Measurements from ENCODE around the gene LSM14A. TPM values are rescaled to one million over a fixed set of nuclear protein-coding genes. Genes with fewer than 3 reads are reported as not detected.
"Not testable (repeated sequence)": the region's sequence is repeated elsewhere in the genome, so short reads cannot be mapped to it uniquely, and the experiment has no call there.

The LSM14A gene
- total RNA-seq, 1 donor from 2014 or later: 107 TPM

GRCh38 chr19:34131100-34131499 lies 41.2 kb upstream of the LSM14A start:
- Histone ChIP-seq H3K4me1 (peaks cover 0 to 4% of the 10 kb centered on the region in 2 donors), H3K4me3 (no peak overlapping the region), H3K27me3 (no peaks in the 10 kb centered on the region), H3K9me3 (no peaks in the 10 kb centered on the region), H3K27ac (no peak overlapping the region), H3K36me3 (no peaks in the 10 kb centered on the region)
- no peak for DNase-seq (ENCODE audit: low spot score in 2 of 2)
- intact Hi-C loops (cut with DNase I): no loop called here
- TF ChIP-seq CTCF (IDR thresholded peaks at IDR 0.05): no peak

GRCh38 chr19:34132145-34132544 lies 40.2 kb upstream of the LSM14A start:
- H3K9me3 ChIP-seq; H3K4me1 ChIP-seq; intact Hi-C loops (cut with DNase I); DNase-seq (ENCODE audit: low spot score in 2 of 2); H3K27me3 ChIP-seq; H3K27ac ChIP-seq; H3K4me3 ChIP-seq; H3K36me3 ChIP-seq: not testable (repeated sequence)

GRCh38 chr19:34132706-34133105 lies 39.6 kb upstream of the LSM14A start:
- H3K27me3 ChIP-seq; H3K4me1 ChIP-seq; H3K9me3 ChIP-seq; intact Hi-C loops (cut with DNase I); DNase-seq (ENCODE audit: low spot score in 2 of 2); H3K36me3 ChIP-seq; H3K27ac ChIP-seq; H3K4me3 ChIP-seq: not testable (repeated sequence)

- peak overlapping the region; percentile 88 to 95 for H3K27ac ChIP-seq
- intact Hi-C loops (cut with DNase I): loop anchor here (2.0 kb wide), 1 partner anchor 38 kb away; the partner anchor contains the start of gene LSM14A
- TF ChIP-seq CTCF (IDR thresholded peaks at IDR 0.05): no peak
Measured at GRCh38 chr19:34134190-34135053, 37.9 kb upstream of the LSM14A start.

GRCh38 chr19:34135054-34135800 lies 37.1 kb upstream of the LSM14A start:
- H3K27me3 ChIP-seq: no peaks in the 10 kb centered on the region
- H3K27ac ChIP-seq: peak overlapping the region; percentile 88 to 95
- peak overlapping the region; percentile 64 to 77 for H3K4me3 ChIP-seq

More at GRCh38 chr19:34134190-34135053, 37.9 kb upstream of the LSM14A start:
- Histone ChIP-seq H3K27me3 (no peaks in the 10 kb centered on the region), H3K9me3 (no peaks in the 10 kb centered on the region), H3K4me3 (peak overlapping the region; percentile 64 to 77), H3K36me3 (no peaks in the 10 kb centered on the region), H3K4me1 (peaks cover 0 to 4% of the 10 kb centered on the region in 2 donors)
- peak; percentile 27 to 90 for DNase-seq (ENCODE audit: low spot score in 2 of 2)

More at GRCh38 chr19:34135054-34135800, 37.1 kb upstream of the LSM14A start:
- Histone ChIP-seq H3K4me1 (peaks cover 0 to 4% of the 10 kb centered on the region in 2 donors), H3K36me3 (no peaks in the 10 kb centered on the region), H3K9me3 (no peaks in the 10 kb centered on the region)
- no peak for TF ChIP-seq CTCF (IDR thresholded peaks at IDR 0.05)
- intact Hi-C loops (cut with DNase I): loop anchor here (2.0 kb wide), 1 partner anchor 38 kb away; the partner anchor contains the start of gene LSM14A
- DNase-seq (ENCODE audit: low spot score in 2 of 2): no peak

Measured in ascending aorta (tissue), 2 donors.